Common myeloid progenitor, CD34-positive (primary cell): ENCODE measurements around the gene NUP133.

Experiments used
- CTCF ChIA-PET: fragments of 350-600 bp; sonication (Branson Sonifier 250); formaldehyde crosslinking; loops from one replicate; lab custom pipeline; 2021; ENCODE audit warnings: antibody characterized with exemption; lab: Charles Lee
- POLR2A ChIA-PET: fragments of 350-600 bp; sonication (Branson Sonifier 250); formaldehyde crosslinking; loops from one replicate; lab custom pipeline; 2021; ENCODE audit warnings: antibody characterized with exemption; lab: Charles Lee
- DNase-seq, 3 donors: peaks; one replicate each; pipeline versions ENCODE4 v3.0.0 to v3.0.0-alpha.2; 2013
- H3K27ac ChIP-seq, 2 experiments: 1 replicate in 1 of 2; 2 replicates in 1 of 2; pipeline ENCODE4 v1.7.0; 2013; ENCODE audit warnings: inconsistent platforms in 2 of 2, low read length in 2 of 2, mild to moderate bottlenecking in 2 of 2, low read depth in 1 of 2, moderate library complexity in 1 of 2; ENCODE audit not compliant: severe bottlenecking in 2 of 2, insufficient read depth in 1 of 2, poor library complexity in 1 of 2
- H3K27me3 ChIP-seq, 5 experiments: replicated peaks in 2 of 5; 1 replicate in 3 of 5; 2 replicates in 2 of 5; pipeline versions ENCODE4 v1.6.1 to v1.7.0; 2013; ENCODE audit warnings: low read length in 4 of 5, mild to moderate bottlenecking in 2 of 5, moderate library complexity in 2 of 5, inconsistent platforms in 1 of 5; ENCODE audit not compliant: insufficient read depth in 5 of 5, control insufficient read depth in 4 of 5
- H3K36me3 ChIP-seq, 4 experiments: 1 replicate in 2 of 4; 2 replicates in 2 of 4; pipeline versions ENCODE4 v1.6.1 to v1.7.0; 2013; ENCODE audit warnings: low read length in 3 of 4, control low read depth in 1 of 4, mild to moderate bottlenecking in 1 of 4; ENCODE audit not compliant: control insufficient read depth in 4 of 4, insufficient read depth in 4 of 4
- H3K4me1 ChIP-seq, 4 experiments: 1 replicate in 3 of 4; 2 replicates in 1 of 4; pipeline versions ENCODE4 v1.6.1 to v1.7.1; 2013; ENCODE audit warnings: low read length in 3 of 4, mild to moderate bottlenecking in 3 of 4, control low read depth in 1 of 4, inconsistent platforms in 1 of 4, moderate library complexity in 1 of 4; ENCODE audit not compliant: control insufficient read depth in 4 of 4, insufficient read depth in 4 of 4; ENCODE audit errors: control extremely low read depth in 1 of 4
- H3K4me3 ChIP-seq, 7 experiments: 1 replicate in 4 of 7; 2 replicates in 3 of 7; pipeline versions ENCODE4 v1.5.1 to v1.7.0; 2013; ENCODE audit warnings: mild to moderate bottlenecking in 7 of 7, low read length in 6 of 7, moderate library complexity in 6 of 7, inconsistent platforms in 2 of 7, low read depth in 2 of 7, control low read depth in 1 of 7; ENCODE audit not compliant: insufficient read depth in 4 of 7, control insufficient read depth in 1 of 7; ENCODE audit errors: extremely low read depth in 1 of 7
- H3K9me3 ChIP-seq, 5 experiments: 1 replicate in 4 of 5; 2 replicates in 1 of 5; pipeline versions ENCODE4 v1.6.1 to v1.7.1; 2013; ENCODE audit warnings: low read length in 4 of 5, mild to moderate bottlenecking in 2 of 5, inconsistent platforms in 1 of 5, low read depth in 1 of 5, moderate library complexity in 1 of 5; ENCODE audit not compliant: control insufficient read depth in 4 of 5, insufficient read depth in 2 of 5; ENCODE audit errors: control extremely low read depth in 1 of 5
- WGBS: methylation state at CpG from one replicate; pipeline ENCODE4 v1.1.5; 2013; ENCODE audit not compliant: insufficient coverage; 5-methylcytosine and 5-hydroxymethylcytosine counted together

NUP133 gene

GRCh38 chr1:229509576-229509975 lies 1.4 kb upstream of the NUP133 start:
- DNase-seq, result no peak
- no peak overlapping the region for H3K27ac ChIP-seq
- no peaks in the 10 kb centered on the region for H3K9me3 ChIP-seq
- peaks cover 0 to 5% (median 5%) of the 10 kb centered on the region in 4 experiments for H3K36me3 ChIP-seq
- WGBS, result 100% methylated on average over 2 of the region's 2 CpGs
- peaks cover 8 to 20% (median 16%) of the 10 kb centered on the region in 4 experiments for H3K4me1 ChIP-seq
- H3K4me3 ChIP-seq, result no peak overlapping the region
- ChIA-PET POLR2A (no interaction called here), CTCF (interaction anchor here (1.0 to 1.4 kb wide), 3 partner anchors 11 to 251 kb away, joined by 3 to 4 read pairs (median 3); no protein-coding TSS in a partner anchor)
- H3K27me3 ChIP-seq, result no peaks in the 10 kb centered on the region

- no peak for DNase-seq
Observed at GRCh38 chr1:229508823-229509337, 739 bp upstream of the NUP133 start.

DNA sequence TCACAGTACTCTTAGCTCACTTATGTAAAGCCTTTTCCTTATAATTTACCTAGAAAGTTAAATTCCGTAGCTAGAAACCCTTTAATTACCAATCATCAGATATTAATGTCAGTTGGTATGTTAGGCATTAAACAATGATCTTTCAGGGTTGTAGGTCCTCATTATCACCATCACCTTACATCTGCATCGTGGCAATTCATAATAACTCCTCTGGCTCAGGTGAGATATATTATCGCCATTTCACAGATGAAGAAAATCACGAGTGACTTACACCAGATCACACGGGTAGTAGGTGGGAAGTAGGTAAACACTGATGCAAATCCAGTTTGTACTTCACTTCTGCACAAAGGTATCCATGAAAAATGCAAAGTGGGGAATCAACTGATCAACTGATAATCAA lies 639 bp downstream of the NUP133 start:
- peak overlapping the region; percentile 80 to 99 (median 91) for H3K4me3 ChIP-seq
- WGBS, result no CpG with 5 or more reads among the region's 5 CpGs
- no peak for DNase-seq
- no peaks in the 10 kb centered on the region for H3K27me3 ChIP-seq
- POLR2A ChIA-PET, result no interaction called here
- H3K36me3 ChIP-seq, result peaks cover 0 to 10% (median 8%) of the 10 kb centered on the region in 4 experiments
- CTCF ChIA-PET, result interaction anchor here (1.1 to 1.4 kb wide), 3 partner anchors 11 to 249 kb away, joined by 3 read pairs; no protein-coding TSS in a partner anchor
- H3K4me1 ChIP-seq, result peaks cover 8 to 20% (median 16%) of the 10 kb centered on the region in 4 experiments
- H3K27ac ChIP-seq, result peak overlapping the region; percentile 87 to 96
- H3K9me3 ChIP-seq, result no peaks in the 10 kb centered on the region

More at GRCh38 chr1:229508823-229509337, 739 bp upstream of the NUP133 start:
- CTCF ChIA-PET, result interaction anchor here (0.9 to 1.4 kb wide), 5 partner anchors 22 to 250 kb away, joined by 3 to 4 read pairs (median 3); no protein-coding TSS in a partner anchor
- no peaks in the 10 kb centered on the region for H3K9me3 ChIP-seq
- peak overlapping the region; percentile 80 to 99 (median 91) for H3K4me3 ChIP-seq
- H3K4me1 ChIP-seq, result peaks cover 8 to 20% (median 16%) of the 10 kb centered on the region in 4 experiments
- H3K36me3 ChIP-seq, result peaks cover 0 to 10% (median 7%) of the 10 kb centered on the region in 4 experiments
- peak overlapping the region; percentile 87 to 96 for H3K27ac ChIP-seq
- POLR2A ChIA-PET, result interaction anchor here (0.6 kb wide), 1 partner anchor 16 kb away, joined by 4 read pairs; no protein-coding TSS in a partner anchor
- no peaks in the 10 kb centered on the region for H3K27me3 ChIP-seq
- WGBS, result 100% methylated on average over 2 of the region's 7 CpGs

DNA sequence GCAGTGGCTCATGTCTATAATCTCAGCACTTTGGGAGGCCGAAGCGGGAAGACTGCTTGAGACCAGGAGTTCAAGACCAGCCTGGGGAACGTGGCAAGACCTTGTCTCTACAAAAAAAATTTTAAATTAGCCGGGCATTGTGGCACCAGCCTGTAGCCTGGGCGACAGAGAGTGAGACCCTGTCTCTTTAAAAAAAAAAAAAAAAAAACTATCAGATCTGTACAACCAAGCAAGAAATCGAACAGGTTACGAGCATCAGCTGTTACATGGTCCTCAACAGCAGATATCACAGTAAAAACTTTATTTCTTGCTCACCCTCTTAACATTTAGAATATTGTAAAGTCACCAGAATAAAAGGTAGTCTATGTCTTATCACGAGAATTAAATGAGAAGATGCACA lies 1.5 kb downstream of the NUP133 start:
- Histone ChIP-seq H3K9me3 (no peaks in the 10 kb centered on the region), H3K27me3 (no peaks in the 10 kb centered on the region), H3K4me3 (peak overlapping the region in 2 of 7 experiments; percentile 80 to 91), H3K36me3 (peaks cover 0 to 14% (median 10%) of the 10 kb centered on the region in 4 experiments), H3K4me1 (peaks cover 8 to 20% (median 16%) of the 10 kb centered on the region in 4 experiments), H3K27ac (no peak overlapping the region)
- 100% methylated on average over 2 of the region's 8 CpGs for WGBS
- POLR2A ChIA-PET, result interaction anchor here (0.6 kb wide), 2 partner anchors 18 to 244 kb away, joined by 5 to 6 read pairs; no protein-coding TSS in a partner anchor
- no peak for DNase-seq
- CTCF ChIA-PET, result no interaction called here

DNA sequence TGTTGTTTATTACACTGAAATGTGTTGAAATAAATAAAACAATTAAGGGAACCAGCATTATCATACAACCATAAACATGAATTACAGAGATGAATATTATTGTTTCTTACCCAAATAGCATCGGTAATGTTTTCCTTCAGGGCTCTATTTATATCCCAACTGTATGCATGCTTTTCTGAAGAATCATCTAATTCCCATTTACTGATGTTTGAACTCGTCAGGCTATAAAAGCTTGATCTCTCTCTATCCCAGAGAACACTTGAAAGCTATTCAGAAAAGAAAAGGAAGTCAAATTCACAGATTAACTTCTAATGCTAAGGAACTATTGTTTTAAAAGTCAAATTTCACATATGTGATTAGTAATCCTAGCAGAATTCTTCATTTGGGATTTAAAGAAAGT lies 12.4 kb downstream of the NUP133 start:
- POLR2A ChIA-PET, result no interaction called here

DNA sequence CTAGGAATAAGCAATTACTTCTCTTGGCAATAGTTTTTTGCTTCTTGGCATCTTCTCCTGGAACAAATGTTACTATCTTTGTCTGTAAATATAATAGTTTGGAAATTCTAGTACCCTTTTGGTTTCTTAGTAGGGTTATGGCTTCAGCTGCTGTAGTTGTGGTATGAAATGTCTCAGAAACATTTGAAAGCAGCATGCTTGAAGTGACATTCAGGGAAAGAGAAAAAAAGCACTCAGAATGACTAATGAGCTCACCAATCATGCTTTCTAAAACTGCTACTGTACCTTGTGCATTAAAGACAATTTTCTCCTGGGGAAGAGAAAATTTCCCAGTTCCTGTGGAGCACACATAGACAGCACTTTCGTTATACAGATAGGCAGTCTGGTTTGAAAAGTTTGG lies 21.0 kb downstream of the NUP133 start:
- ChIA-PET CTCF (interaction anchor here (0.9 to 9.1 kb wide), 3 partner anchors 9 to 229 kb away, joined by 3 to 130 read pairs (median 3); partner anchors contain the start of gene NUP133), POLR2A (no interaction called here)
- WGBS, result no CpG with 5 or more reads among the region's 1 CpG
- H3K9me3 ChIP-seq, result no peaks in the 10 kb centered on the region
- no peak overlapping the region for H3K4me3 ChIP-seq
- H3K4me1 ChIP-seq, result no peaks in the 10 kb centered on the region
- DNase-seq, result no peak
- peaks cover 31 to 81% (median 45%) of the 10 kb centered on the region in 4 experiments for H3K36me3 ChIP-seq
- H3K27ac ChIP-seq, result no peak overlapping the region
- no peaks in the 10 kb centered on the region for H3K27me3 ChIP-seq

More for the DNA sequence above, 12.4 kb downstream of the NUP133 start:
- no peaks in the 10 kb centered on the region for H3K9me3 ChIP-seq
- 94% methylated on average over 2 of the region's 2 CpGs for WGBS
- peaks cover 25 to 86% (median 47%) of the 10 kb centered on the region in 4 experiments for H3K36me3 ChIP-seq
- H3K4me3 ChIP-seq, result no peak overlapping the region
- CTCF ChIA-PET, result interaction anchor here (0.8 to 4.3 kb wide), 5 partner anchors 9 to 238 kb away, joined by 3 to 19 read pairs (median 4); partner anchors contain the start of gene NUP133
- DNase-seq, result no peak
- no peaks in the 10 kb centered on the region for H3K4me1 ChIP-seq
- no peak overlapping the region for H3K27ac ChIP-seq
- H3K27me3 ChIP-seq, result no peaks in the 10 kb centered on the region

- no CpG with 5 or more reads among the region's 1 CpG for WGBS
- no peak overlapping the region for H3K4me3 ChIP-seq
- DNase-seq, result no peak
- H3K9me3 ChIP-seq, result no peaks in the 10 kb centered on the region
- H3K27me3 ChIP-seq, result no peaks in the 10 kb centered on the region
- no peak overlapping the region for H3K27ac ChIP-seq
- peaks cover 24 to 79% (median 49%) of the 10 kb centered on the region in 4 experiments for H3K36me3 ChIP-seq
- ChIA-PET CTCF (interaction anchor here (9.1 kb wide), 1 partner anchor 227 kb away, joined by 130 read pairs; no protein-coding TSS in a partner anchor), POLR2A (no interaction called here)
- H3K4me1 ChIP-seq, result no peaks in the 10 kb centered on the region
Observed at GRCh38 chr1:229485318-229485717, 22.8 kb downstream of the NUP133 start.
